Left forelimb (tissue), 1 donor: ENCODE measurements around the gene WNT2.
"Not testable (repeated sequence)": the region's sequence is repeated elsewhere in the genome, so short reads cannot be mapped to it uniquely, and the experiment has no call there.

ENCODE experiments used
- DNase-seq: peaks from one replicate; pipeline ENCODE4 v3.0.0-alpha.2; 2018; ENCODE audit warnings: low spot score

The WNT2 gene

DNA sequence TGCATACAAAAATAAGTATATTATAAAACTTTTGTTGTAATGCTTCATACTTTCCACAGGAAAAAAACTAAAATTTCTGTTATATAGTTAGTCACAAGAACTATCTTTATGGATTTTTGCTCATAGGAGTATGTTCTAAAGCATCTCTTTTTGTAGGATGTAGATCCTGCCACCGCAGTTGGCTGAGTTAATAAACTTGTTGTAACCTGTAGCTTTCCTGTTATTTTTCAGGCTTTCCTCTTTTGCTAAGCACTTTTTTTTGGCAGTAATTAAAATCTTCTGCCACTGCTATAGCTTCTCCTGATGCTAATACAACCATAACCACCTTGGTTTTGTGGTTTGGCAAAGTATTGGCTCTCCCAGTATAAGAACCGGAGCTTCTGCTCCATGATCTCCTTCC, 60.3 kb downstream of the WNT2 start:
- no peak for DNase-seq

DNA sequence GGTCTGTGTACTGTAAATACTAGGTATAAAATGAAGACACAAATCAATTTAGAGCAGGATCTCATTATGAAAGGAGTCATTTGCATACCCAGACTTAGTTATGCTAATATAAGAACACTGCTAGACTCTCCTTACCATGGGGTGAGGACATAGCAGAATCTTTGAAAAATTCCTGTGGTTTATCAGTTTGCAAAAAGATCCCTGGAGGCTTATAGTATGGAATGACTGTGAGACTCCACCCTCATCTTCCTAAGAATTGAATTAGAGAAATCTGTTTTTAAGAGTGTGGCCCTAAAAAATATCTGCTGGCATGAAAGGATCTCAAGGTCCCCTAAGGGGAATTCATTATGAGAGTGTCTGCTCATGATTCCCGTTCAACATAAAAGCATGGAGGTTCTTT, 63.2 kb downstream of the WNT2 start:
- DNase-seq = no peak

DNA sequence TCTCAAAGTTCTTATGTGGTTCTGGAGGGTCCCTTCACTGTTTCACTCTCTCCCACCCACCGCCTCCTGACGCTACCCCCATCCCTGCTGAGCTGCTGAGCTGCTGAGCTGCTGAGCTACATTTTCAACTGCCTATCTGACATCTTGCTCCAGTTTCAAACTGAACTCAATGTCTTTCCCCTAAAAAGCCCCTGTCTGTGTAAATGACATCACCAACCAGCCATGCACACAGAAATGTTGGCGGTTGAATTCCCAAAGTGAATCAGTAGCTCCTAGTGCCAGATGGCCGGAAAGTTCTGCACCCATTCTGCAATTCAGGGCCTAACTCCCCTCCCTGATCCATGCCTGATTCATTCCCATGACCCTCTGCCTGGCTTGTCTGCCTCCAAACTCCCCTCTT, 71.2 kb downstream of the WNT2 start:
- DNase-seq = no peak

DNA sequence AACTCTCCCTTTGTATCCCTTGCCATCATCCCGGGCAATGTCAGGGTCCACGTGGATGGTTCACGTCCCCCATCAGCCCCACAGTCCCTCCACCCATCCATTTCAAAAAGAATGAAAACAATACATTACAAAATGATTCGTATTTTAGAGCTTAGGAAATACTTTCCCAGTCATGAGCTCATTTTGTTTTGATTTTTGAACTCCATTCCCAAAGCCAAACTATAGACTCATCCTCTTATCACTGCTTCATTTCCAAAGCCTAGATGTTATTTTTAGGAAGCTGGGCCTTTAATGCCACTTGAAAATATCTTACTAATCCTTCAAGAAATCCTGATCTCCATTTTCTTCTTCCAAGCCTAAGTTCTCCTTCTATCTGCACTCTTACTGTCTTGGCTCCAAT, 72.1 kb downstream of the WNT2 start:
- DNase-seq = no peak

GRCh38 chr7:117250245-117250644, 72.6 kb downstream of the WNT2 start:
- DNase-seq = no peak

DNA sequence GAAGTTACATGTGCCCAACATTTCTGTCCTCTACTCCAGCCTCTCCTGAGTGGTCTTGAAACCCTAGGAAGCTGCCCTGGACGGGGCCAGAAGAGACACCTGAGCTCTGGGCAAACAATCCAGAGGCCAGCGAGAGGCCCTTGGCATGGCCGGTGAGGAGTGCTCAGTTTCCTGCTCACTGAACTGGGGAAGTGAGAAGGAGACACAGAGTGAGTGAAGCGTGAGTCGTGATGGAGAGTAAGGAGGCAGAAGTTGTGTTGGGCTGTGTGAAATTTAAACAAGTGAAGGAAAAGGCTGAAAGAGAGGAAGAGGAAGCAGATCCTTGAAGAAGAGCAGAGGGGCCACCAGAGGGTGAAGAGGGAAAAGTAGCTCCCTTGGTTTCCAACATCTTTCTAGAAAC, 73.2 kb downstream of the WNT2 start:
- no peak for DNase-seq

DNA sequence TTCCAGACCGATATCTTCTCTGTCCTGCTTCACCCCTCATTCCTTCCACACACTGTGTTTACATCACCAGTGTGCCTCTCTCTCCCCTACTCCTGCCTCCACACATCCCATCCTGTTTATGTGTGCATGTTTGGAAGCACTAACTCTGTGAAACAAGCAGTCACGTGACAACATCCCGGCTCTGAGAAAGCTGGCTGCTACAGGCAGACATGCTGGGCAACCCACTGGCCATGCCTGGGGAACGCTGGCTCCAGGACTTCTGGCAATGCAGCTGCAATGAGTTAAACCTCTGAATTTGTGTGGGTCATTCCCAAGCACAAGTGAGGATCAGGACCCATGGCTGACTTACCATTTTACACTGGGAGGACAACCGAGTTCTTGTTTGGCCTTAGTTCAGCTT, 74.0 kb downstream of the WNT2 start:
- no peak for DNase-seq

DNA sequence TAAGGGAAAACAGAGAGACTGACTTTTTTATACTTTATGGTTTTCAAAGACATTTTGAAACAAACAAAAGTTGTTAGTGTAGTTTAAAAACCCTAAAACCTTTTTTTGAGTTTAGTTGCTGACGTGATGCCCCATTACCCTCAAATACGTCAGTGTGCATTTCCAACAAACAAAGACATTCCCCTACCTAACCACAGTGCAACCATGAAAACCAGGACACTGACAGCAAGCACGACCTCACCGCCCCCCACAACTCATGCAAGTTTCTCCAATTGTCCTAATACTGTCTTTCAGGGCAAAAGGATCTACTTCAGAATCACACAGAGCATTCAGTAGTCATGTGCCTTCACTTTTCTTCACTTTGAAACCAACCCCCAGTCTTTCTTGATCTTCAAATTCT, 75.0 kb downstream of the WNT2 start:
- no peak for DNase-seq

DNA sequence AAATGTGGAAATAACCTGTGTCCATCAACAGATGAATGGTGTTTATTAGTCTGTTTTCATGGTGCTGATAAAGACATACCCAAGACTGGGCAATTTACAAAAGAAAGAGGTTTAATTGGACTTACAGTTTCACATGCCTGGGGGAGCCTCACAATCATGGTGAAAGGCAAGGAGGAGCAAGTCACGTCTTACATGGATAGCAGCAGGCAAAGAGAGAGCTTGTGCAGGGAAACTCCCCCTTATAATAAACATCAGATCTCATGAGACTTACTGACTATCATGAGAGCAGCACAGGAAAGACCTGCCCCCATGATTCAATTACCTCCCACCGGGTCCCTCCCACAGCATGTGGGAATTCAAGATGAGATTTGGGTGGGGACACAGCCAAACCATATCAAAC, 77.2 kb downstream of the WNT2 start:
- DNase-seq = not testable (repeated sequence)

DNA sequence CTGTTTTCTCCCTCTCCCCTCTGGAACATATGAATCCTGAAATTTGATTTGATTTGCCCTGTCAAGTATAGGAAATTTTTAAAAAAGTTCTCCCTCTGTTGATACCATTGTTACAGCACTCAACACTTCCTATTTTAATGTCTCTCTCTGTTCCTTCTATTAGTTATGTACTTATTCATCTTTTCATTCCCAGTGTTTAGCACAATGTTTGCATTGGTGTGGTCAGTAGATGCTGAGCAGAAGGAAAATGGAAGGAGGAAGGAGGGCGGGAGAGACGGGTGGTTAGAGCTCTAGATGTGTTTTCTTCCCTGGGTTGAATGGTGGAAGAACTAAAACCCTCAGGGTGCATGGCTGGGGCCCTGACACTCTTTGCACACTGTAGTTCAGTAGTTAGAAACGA, 79.5 kb downstream of the WNT2 start:
- DNase-seq = no peak

- no peak for DNase-seq
Measured at GRCh38 chr7:117241088-117241487, 81.8 kb downstream of the WNT2 start.

DNA sequence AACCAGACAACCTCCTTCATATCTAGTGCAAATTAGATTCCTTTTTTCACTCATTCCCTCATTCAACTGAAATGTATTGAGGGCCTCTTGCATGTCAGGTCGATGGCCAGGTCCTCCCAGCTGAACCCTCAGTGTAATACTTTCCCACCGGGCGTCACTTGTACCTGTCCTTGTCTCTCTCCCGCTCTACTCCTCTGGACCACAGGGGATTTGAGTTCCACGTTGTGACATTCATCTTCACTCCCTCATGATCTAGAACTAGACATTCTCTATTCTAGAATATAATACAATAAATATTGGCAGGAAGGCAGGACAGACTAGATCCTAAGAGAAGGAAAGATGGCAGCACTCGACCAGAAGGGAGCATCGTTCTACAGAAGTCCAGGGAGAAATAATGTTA, 83.9 kb downstream of the WNT2 start:
- no peak for DNase-seq

GRCh38 chr7:117238472-117238871, 84.4 kb downstream of the WNT2 start:
- DNase-seq = no peak

DNA sequence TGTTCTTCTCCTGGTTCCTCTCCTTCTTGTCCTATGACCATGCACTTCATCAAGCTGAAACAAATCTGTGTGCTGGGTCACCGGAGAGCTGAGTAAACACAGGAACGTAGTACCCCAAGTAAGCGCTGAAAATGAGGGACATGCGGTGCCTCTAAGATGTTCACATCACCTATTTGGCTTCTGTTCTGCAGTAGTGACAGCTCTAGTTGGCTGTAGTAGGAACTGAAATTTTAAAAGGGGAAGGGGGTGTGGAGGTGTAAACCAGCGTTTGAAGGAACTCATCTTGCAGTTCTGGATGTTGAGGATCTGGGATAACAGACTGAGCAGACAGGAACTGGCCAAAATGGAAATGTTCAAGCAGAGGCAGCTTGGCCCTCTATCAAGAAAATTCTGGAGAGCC, 85.2 kb downstream of the WNT2 start:
- DNase-seq = no peak

DNA sequence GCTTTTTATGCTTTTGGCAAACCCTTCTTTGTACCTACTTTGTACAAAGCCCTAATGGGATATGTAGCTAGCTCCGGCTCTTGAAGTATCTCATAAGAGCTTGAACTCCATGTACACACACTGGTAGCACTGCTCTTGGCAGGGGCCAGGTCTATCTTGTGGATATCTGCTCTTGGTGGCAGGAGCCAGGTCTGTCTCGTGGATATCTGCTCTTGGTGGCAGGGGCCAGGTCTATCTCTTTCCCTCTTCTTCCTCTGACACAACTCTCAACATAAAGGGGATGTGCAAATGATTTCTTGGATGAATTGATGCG, 91.9 kb downstream of the WNT2 start:
- no peak for DNase-seq

GRCh38 chr7:117230276-117231046, 92.4 kb downstream of the WNT2 start:
- no peak for DNase-seq

DNA sequence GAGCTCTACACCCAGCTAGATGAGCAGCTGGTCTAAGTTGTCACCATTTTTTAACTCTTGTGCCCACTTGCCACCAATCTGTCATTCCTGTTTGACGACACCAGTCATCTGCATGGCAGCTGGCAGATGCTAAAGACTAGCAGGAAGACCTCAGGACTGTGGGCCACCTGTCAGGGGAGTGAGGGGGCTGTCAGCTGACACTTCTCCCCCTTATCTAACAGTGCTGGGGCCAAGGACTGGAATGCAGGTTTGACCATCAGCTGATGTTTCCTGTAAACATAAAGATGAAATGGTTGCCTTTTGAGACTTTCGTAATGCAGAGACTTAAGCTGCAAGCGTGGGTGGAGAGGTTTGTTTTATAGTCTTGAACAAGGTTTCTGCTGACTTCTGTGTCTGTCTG, 93.5 kb downstream of the WNT2 start:
- no peak for DNase-seq

DNA sequence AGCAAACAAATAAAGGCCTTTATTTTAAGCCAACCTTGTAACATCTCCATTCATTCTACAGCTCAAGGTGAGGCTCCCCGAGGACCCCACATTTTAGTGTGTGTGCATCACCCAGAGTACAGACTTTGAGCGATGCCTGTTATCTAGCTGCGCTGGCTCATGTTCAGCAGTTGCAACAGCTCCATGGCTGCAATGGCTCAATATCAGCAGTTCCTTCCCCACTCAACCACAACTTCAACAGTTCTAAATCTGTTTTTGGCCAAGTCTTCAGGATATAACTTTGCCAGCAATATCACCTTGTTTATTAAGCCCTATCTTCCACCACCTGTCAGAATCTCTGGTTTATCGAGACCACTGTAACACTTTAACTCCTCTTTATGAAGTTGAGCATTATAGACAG, 95.8 kb downstream of the WNT2 start:
- no peak for DNase-seq

GRCh38 chr7:117225536-117225935, 97.3 kb downstream of the WNT2 start:
- no peak for DNase-seq
